ENCODE measurements around the gene IL12RB1. TPM values are rescaled to one million over a fixed set of nuclear protein-coding genes. Genes with fewer than 3 reads are reported as not detected.

The IL12RB1 gene
- total and polyA plus RNA-seq, 10 of the 15 experiments (the other 5 are each of a cell fraction or from before 2014, with no cell fraction given): 2.8 to 29.9 (median 17.6) TPM

- TF ChIP-seq NBN (IDR thresholded peaks at IDR 0.05) (peak; percentile 97), CREB1 (IDR thresholded peaks at IDR 0.05; ENCODE audit: low read depth) (peak; percentile 59), SRF (IDR thresholded peaks at IDR 0.05; ENCODE audit: low read depth in 2 of 2, low read length in 2 of 2) (0 out of 4 replicates have a peak, but pooled peaks of 1 of the 2 experiments have one; percentile 18), SREBF2 (IDR thresholded peaks at IDR 0.05; ENCODE audit: low read length) (no peak), ZNF592 (IDR thresholded peaks at IDR 0.05) (no peak), HDAC2 (IDR thresholded peaks at IDR 0.05) (no peak), ASH2L (IDR thresholded peaks at IDR 0.05; ENCODE audit: borderline replicate concordance, low read depth) (no peak), CBX5 (IDR thresholded peaks at IDR 0.05; ENCODE audit: low read depth) (0 out of 2 replicates have a peak, but pooled peaks have one; percentile 65), JUNB (IDR thresholded peaks at IDR 0.05) (peak; percentile 57), REST (IDR thresholded peaks at IDR 0.05; ENCODE audit: low read depth, low read length) (no peak), PKNOX1 (IDR thresholded peaks at IDR 0.05) (peak; percentile 65; the same call in 1 of the 2 replicates), STAT1 (conservative IDR thresholded peaks at IDR 0.05) (no peak), HDAC6 (IDR thresholded peaks at IDR 0.05; ENCODE audit: unreplicated experiment) (no peak), ESRRA (IDR thresholded peaks at IDR 0.05; ENCODE audit: low read length) (0 out of 2 replicates have a peak, but pooled peaks have one; percentile 54), IRF4 (IDR thresholded peaks at IDR 0.05; ENCODE audit: low read depth, low read length) (peak; percentile 98), NFIC (IDR thresholded peaks at IDR 0.05; ENCODE audit: low read depth, low read length) (peak; percentile 86), HSF1 (IDR thresholded peaks at IDR 0.05; ENCODE audit: low read depth, low read length) (no peak), CREM (IDR thresholded peaks at IDR 0.05; ENCODE audit: low read depth) (peak; percentile 79), POLR2AphosphoS5 (IDR thresholded peaks at IDR 0.05; ENCODE audit: low read length) (no peak)
- TF ChIP-seq, protein P1, sequence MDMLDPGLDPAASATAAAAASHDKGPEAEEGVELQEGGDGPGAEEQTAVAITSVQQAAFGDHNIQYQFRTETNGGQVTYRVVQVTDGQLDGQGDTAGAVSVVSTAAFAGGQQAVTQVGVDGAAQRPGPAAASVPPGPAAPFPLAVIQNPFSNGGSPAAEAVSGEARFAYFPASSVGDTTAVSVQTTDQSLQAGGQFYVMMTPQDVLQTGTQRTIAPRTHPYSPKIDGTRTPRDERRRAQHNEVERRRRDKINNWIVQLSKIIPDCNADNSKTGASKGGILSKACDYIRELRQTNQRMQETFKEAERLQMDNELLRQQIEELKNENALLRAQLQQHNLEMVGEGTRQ (IDR thresholded peaks at IDR 0.05; ENCODE audit: borderline replicate concordance, low read depth, low read length): no peak
These were observed 41.9 kb downstream of the IL12RB1 start (continued) for GRCh38 chr19:18044825-18045304.

Data from GM12878 (cell line).